GM15510 (cell line): Measurements from ENCODE around the gene CFAP97D1.

Experiments
- POLR2A ChIP-seq: IDR thresholded peaks from 3 replicates; pipeline ENCODE4 v1.6.1; 2011; ENCODE audit warnings: borderline replicate concordance; ENCODE audit not compliant: insufficient read length; ENCODE audit errors: extremely low read depth

CFAP97D1 gene

DNA sequence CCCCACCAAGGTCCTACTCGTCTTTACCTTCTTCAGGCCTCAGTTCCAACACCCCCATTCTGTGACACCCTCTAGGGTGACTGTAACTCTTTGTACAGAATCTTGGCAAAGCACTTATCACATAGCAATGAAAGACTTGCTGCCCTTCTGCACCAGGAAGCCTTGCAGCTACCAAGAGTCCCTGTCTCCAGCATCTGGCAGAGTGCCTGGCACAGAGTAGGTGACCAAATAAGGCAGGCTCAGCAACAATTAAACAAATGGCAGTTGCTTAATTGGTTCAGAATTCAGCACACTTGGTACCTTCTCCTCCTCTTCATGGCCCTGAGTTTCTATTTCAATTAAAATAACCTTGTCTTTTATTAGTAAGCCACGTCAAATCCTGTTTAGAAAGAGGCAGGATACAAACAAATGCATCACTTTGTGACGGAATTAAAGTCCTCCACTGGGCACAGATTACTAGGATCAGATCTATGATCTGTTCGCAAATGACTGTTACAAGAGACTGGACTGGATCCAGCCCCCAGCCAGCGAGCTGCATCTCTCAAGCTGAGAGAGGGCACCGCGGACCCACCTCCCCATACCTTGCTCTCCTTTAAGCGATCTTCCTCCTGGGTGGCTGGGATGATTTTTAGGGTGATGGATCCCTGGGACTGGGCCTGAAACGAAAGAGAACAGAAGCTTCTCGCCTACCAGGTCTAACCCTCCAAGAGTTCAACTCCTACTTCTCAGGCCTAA is 43.3 kb downstream of the CFAP97D1 start:
- TF ChIP-seq POLR2A: no peak

DNA sequence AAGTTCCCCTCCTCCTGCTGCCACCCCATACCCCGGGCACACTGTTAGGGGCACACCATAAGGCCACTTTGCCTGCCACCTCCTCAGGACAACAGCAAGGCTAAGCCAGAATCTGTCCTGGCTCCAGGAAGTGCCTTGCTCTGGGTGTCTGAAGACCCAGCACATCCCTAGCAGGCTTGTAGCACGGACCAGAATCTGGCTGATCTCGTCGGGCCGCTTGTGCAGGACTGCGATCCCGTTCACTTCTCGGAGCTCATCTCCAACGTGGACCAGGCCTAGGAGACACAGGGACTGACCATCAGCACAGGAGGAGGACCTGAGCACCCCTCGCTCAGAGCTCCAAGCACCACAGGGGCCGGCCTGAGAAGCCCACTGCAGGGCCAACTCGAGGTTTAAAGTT is 45.3 kb downstream of the CFAP97D1 start:
- TF ChIP-seq POLR2A: no peak

DNA sequence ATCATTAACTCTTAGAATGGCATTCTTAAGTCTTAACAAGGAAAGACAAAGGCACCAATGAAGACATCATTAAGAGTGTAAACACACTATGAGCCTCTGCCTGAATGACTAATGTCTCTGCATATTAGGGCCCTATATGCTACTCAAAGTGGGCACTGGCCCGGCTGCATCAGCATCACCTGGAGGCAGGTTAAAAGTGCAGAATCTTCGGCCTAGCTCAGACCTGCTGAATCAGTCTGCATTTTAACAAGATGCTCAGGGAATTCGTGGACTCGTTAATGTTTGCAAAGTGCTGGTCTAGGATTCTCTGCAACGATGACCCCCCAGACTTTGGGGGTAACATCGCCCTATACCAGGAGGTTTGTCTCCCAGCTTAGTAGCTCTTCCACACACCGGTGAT is 46.0 kb downstream of the CFAP97D1 start:
- no peak for TF ChIP-seq POLR2A

DNA sequence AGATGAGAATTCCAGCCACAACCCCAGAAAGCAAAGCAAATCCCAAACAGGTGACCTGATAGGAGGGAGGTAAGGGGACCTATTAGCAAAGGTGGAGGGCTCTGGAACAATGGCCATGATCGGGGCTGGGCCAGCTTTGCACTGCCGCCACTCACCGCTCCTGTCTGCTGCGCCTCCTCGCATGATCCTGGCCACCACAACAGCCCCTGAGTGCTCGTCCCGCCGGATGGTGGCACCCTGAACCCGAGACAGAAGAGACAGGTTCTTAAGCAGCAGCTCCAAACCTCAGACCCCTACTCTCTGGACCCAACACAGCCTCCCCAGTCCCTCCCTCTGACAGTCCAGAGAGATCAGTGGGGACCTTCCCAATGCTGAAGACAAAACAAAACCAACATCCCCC is 47.4 kb downstream of the CFAP97D1 start:
- TF ChIP-seq POLR2A: no peak

DNA sequence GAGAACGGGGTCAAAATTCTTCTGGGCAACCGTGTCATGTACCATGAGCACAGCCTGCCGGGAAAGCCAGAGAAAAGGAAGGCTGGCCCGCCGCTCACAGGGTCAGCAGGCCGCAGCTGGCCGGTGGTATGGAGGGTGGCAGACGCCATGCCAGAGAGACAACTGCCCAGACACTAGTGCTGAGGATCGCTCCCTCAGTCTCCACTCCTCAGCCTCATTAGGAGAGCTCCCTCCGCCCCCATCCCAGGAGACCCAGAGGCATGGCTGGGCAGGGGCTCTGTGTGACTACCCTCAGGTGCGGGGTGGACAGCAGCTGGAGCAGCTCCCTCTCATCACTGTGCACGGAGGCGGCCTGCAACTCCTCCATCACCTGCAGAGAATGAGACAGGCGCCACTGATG is 49.5 kb downstream of the CFAP97D1 start:
- no peak for TF ChIP-seq POLR2A

DNA sequence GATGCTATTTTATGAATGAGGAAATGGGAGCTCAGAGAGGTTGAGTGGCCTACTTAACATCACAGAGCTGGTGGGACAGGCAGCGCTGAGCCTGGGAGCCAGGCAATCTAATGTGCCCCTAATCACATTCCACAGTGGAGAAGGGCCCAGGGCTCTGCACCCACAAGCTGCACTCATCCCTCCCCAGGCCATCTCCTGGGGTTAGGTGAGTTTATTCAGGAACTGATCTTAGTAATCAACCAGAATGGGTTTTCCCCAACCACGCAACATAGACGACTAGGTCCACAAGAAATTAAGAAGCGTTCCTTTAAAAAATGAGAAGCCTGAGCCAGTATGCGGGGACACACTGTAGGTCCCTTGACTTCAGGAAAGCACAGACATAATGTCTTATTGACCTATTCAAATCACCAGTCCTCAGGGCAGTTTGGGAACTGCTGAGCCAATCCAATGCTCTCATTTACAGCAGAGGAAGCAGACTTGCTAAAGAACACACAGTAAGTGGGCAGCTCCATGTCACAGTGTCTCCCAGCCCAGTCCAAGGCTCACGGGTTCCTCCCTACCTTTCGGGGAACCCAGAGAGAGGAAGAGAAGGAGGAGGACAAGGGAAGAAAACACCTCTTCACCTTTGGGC is 50.4 kb downstream of the CFAP97D1 start:
- no peak for TF ChIP-seq POLR2A

DNA sequence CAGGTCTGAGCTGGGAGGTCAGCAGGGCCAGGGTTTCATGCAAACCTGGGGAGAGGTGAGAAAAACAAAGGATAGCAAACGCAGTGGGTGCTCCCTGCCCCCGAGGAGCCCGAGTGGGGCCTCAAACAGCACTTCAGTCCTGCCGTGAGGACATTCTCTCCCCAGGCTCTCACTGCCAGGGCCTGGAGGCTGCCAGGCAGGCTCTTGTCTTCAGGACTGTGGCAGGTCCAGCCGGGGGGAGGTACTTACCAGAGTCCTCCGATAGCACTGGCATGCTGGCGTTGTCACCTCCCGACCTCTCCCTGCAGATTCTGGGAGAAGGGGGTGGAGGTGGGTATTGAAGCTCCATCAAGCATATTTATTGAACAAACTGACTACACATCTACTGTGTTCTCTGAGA is 51.4 kb downstream of the CFAP97D1 start:
- TF ChIP-seq POLR2A: no peak

DNA sequence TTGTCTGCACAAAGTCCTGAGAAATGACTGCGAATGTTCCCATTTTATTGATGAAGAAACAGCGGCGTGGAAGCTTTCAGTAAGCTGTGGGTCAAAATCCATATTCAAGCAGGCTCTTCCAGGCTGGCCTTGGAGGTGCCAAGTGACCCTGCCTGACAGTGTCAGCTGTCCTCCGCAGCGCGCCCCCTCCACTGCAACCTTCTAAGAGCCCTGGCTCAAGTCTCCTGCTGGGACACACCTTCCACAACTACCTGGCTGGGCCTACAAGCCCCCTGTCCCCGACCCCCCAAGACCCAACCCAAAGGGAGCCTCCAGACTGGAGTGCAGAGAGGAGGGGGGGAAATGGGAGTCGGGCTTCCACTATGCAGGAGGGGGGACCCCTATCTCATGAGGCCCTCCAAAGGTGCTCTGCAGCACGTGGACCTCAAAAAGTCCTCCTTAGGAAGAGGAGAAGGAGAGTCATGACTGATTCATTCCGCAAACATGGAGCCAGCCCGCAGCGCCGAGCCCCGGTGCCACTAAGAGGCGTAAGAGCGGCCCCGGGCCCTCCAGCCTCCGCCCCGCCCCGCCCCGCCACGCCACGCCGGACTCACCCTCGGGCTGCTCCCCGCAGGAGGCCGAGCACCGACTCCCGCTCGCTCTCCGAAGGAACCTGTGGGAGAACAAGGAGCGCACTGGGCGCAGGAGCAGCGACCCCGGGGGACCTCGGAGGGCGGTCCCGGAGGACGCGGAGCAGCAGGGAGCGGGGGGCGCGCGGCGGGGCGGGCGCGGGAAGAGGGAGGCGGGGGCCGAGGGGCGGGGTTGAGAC is 52.1 kb downstream of the CFAP97D1 start:
- TF ChIP-seq POLR2A: no peak

DNA sequence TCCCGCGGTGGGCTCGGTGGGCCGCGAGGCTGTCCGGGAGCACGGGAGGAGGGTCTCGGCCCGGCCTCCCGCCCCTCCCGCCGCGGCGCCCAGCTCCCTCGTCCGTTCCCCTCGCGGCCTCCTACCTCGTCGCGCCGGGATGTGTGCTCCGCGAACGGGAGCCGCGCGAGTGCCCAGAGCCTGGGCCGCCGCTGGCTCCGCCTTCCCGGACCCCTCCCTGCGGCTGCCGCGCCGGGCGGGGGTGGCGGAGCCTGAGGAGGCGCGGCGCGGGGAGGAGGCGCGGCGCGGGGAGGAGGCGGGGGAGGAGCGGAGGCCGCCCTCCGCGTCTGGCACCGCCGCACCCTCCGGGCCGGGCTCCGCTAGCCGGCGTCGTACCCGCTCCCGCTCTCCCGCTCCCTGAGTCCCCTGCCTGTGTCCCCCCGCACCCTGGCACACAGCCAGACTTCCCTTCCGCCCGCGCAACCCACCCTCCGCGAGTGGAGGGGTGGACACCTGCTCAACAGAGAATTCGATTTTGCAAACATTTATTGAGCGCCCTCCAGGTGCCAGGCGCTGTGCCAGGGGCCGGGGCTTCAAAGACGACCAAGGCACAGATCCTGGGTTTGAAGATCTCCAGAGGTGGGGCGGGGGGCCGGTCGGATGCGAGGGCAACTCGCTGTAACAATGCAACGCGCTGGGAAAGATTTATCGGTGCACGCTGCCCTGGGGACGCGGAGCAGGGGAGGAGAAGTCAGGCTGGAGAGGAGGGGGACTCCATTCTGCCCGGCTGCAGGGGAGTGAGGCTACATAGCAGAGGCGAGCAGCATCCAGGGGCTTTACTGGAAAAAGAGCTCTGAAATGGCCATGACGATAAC is 53.0 kb downstream of the CFAP97D1 start, which contains the start of gene MPP3:
Gene MPP3, minus strand, starts transcription at position 171 of the 854 bp plus-strand sequence. CDS start 1,240 bp downstream, outside the sequence.
- TF ChIP-seq POLR2A: no peak

DNA sequence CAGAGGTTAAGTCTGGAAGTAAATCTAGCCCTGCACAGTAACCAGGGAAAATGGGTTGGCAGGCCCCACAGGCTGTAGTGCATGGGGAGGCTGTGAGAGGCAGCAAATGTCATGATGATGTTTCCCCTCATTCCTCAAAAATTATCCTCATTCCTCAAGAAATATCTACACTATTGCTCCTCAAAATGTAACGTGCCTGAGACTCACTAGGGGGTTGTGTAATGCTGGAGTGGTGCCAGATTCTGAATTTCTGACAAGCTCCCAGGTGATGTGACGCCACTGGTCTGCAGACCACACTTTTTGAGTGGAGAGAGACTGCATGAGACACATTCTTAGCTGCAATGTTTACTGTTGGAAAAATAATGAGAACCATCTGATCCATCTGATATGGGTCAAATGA is 53.9 kb downstream of the CFAP97D1 start:
- TF ChIP-seq POLR2A: no peak
